HG03342 (cell line): Measurements from ENCODE around the gene MYL5.
"Not testable (repeated sequence)": the region's sequence is repeated elsewhere in the genome, so short reads cannot be mapped to it uniquely, and the experiment has no call there.

Experiments
- ATAC-seq: cut with Tn5 transposase; IDR thresholded peaks from one replicate; pipeline ENCODE4 v1.9.1; 2021; ENCODE audit warnings: mild to moderate bottlenecking, moderate library complexity; ENCODE audit not compliant: unreplicated experiment

The MYL5 gene

GRCh38 chr4:704198-704891 is 30.0 kb downstream of the MYL5 start:
- no peak for ATAC-seq

GRCh38 chr4:704971-705277 is 30.6 kb downstream of the MYL5 start:
- ATAC-seq, result no peak

DNA sequence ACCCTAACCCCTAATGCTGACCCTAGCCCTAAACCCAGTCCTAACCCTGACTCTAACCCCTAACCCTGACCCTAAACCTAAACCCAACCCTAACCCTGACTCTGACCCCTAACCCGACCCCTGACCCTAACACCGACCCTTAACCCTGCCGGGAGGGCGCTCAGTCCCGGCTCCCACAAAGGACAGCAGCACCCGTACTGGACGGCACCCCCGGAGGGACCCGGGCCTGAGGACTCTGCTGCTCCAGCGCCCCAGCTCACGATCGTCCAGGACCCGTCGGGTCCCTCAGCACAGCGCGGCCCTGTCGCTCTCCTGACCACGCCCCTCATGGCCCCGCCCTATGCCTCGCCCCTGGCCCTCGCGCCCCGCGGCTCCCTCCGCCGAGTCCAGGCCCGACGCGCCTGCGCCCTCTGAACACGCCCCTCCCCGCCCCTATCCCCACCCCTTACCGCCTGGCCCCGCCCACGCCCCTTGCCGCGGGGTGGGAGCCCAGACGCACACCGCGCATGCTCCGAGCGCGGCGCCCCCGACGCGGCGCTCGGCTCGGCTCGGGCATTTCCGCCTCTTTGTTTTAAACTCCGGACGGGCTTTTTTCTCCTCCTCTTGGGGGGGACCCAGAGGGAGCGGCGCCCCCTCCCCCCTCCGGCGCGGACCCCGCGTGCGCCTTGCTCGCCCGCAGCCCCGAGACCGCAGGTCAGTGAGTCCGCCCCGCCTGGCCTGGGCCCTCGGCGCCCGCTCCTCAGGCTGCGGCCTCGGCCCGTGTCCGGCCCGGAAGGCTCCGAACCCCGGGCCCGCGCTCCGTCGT is 31.1 kb downstream of the MYL5 start, which contains the start of gene PCGF3:
Gene PCGF3 (plus strand): TSS at position 555 of the 805 bp plus-strand sequence. CDS start 27,849 bp downstream, outside the sequence.
- ATAC-seq, result peak; percentile 93

- ATAC-seq, result not testable (repeated sequence)
These were observed 31.8 kb downstream of the MYL5 start for GRCh38 chr4:706083-706633.

DNA sequence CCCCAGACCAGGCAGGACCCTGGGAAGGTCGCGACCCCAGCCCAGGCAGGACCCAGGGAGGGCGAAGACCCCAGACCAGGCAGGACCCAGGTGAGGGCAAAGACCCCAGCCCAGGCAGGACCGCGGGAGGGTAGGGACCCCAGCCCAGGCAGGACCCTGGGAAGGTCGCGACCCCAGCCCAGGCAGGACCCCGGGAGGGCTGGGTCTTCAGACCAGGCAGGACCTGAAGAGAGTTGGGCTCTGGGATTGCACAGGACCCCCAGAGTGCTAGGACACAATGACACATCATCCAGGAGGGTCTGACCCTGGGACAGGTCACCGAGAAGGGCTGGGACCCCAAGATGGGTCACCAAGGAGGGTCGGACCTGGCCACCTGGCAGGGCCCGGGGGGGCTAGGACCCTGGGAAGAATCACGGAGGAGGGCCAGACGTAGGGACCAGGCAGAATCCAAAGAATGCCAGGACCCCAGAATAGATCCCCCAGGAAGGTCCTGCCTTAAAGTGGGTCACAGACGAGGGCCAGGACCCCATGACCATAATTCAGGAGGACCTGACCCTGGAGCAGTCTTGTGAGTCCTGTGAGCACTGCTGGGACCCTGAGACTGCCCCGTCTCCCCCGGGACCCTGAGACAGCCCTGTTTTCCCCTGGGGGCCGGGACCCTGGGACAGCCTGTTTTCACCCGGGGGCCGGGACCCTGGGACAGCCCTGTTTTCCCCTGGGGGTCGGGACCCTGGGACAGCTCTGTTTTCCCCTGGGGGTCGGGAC is 32.7 kb downstream of the MYL5 start:
- ATAC-seq, result no peak

- ATAC-seq, result no peak
These were observed 33.7 kb downstream of the MYL5 start for GRCh38 chr4:707929-708630.

GRCh38 chr4:708631-708933 is 34.2 kb downstream of the MYL5 start:
- no peak for ATAC-seq

GRCh38 chr4:709348-709747 is 35.0 kb downstream of the MYL5 start:
- ATAC-seq, result no peak

DNA sequence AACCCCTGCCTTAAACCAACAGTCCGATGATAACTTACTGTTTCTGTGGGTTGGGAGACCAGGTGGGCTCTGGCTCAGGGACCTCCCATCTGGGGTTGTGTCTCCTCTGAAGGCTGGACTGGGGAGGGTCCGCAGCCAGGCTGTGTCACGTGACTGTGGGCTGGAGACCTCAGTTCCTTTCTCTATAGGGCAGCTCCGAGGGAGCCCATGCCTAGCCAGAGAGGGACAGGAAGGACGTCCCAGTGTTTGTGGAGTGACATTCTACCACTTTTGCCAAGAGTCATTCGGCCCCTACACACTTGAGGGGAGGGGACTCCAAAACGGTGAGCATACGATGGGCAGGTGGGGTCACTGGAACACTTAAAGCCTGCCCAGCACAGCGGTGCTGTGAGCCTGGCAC is 35.8 kb downstream of the MYL5 start:
- ATAC-seq, result no peak

DNA sequence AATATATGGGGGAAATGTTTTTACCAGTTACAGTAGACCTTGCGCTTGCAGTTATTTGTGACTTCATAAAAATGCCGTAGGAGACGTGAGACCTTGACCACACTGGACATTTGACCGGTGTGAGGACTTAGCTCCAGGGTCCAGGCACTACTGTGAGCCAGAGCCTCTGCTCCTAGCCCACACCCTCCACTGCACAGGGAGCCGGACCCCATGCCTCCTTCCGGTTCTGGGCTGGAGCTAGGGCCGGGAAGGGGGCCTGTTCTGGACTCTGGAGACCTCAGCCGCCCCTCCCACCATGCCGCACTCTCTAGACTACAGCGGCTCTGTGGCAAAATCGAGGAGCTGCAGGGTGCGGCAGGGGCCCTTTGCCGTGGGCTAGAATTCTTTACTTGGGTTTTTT is 36.6 kb downstream of the MYL5 start:
- no peak for ATAC-seq

DNA sequence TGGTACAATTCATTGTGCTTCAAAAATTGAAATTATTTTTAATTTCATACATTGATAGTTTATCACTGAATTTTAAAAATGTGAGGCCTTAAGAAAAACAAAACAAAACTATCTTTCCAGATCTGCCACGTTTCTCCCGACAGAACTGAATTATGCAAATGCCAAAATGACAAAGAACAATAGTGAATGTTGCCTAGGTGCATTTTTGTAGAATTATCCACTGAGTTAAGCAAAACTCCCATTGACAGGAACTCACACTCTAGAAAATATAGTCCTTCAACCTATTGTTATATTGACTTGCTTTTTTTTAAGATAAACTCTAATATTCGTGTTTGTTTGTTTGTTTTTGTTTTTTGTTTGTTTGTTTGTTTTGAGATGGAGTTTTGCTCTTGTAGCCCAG is 37.8 kb downstream of the MYL5 start:
- ATAC-seq, result no peak

- no peak for ATAC-seq
These were observed 38.7 kb downstream of the MYL5 start for GRCh38 chr4:712916-713632.

GRCh38 chr4:714087-714486 is 39.7 kb downstream of the MYL5 start:
- no peak for ATAC-seq

DNA sequence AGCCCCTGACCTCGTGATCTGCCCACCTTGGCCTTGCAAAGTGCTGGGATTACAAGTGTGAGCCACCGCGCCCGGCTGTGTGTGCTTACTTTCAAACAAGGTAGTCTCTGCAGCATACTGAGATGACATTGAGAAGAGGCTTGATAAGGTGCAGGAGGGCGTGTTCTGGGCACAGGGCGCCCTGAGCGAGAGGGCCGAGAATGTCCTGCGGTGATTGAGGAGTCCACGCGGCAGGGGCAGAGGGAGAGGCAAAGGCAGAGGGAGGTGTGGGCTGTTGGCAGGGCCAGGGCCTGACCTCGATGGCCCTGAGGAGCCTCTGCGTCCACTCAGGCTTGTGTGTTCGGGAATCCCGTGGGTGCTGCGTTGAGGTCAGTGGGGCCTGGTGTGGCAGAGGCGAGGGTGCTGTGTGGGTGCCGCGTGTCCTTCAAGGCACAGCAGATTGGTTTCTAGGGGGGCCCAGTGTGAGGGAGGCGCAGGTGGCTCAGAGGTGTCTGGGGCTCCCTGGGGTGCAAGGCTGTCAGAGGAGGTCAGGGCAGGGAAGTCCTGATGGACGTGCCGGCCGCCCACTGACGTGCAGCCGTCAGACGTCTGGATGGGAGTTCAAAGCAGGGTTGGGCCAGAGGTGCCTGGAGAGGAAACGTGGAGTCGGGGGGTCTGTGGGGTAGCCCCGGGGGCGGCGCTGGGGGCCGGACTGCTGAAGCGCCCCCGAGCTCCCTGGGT is 43.4 kb downstream of the MYL5 start:
- no peak for ATAC-seq

GRCh38 chr4:718460-718859 is 44.1 kb downstream of the MYL5 start:
- ATAC-seq, result no peak

DNA sequence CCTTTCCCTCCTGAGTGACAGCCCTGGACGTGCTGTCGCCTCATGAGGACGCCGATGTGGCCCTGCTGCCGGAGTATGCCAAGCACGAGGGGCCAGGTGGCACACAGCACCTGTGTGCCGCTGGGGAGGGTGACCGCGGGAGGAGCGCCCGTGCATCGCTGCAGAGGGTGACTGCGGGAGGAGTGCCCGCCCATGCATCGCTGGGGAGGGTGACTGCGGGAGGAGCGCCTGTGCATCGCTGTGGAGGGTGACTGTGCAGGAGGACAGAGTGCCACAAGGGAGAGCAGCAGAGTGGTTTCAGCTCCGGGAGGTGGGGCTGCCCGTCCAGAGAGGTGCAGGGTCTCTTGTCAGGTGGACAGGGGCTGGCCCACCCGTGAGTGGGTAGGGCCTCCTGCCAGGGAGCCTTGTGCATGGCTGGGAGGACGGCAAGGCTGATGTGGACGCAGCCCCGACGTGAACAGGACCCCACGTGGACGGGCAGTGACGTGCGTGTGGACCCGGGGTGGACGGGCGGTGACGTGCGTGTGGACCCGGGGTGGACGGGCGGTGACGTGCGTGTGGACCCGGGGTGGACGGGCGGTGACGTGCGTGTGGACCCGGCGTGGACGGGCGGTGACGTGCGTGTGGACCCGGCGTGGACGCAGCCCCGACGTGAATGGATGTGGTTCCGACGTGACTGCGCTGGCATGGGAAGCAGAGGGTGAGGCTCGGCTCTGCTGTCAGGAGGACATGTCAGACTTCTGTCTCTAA is 45.9 kb downstream of the MYL5 start:
- no peak for ATAC-seq

DNA sequence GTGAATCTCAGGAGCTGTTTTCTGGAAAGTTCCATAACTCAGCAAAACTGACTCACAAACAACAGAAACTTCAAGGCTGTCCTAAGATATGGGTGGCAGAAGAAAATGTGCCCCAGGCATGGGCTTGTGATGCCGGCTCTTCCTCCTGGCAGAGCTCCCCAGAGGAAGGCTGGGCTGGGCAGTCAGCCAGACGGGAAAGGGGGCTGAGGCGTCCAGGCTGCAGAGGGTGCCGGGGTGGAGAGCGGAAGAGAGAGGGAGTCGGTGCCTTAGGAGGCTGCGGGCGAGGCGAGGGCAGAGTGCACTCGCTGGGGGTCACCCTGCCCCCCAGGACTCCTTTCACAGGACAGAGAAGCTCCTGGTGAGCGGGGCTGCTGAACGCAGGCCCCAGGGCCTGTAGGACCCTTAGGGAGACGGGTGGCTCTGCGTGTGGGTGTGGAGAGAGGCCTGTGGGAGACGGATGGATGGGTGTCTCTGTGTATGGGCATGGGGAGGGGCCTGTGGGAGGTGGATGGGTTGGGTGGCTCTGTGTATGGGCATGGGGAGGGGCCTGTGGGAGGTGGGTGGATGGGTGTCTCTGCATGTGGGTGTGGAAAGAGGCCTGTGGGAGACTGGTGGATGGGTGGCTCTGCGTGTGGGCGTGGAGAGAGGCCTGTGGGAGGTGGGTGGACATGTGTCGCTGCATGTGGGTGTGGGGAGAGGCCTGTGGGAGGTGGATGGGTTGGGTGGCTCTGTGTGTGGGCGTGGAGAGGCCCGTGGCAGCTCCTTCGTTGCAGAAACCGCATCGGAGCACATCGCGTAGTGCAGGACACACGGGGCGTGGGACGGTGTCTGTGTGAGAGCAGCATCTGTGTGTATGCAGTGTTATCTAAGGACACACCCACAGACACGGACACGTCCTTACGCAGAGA is 47.2 kb downstream of the MYL5 start:
- ATAC-seq, result no peak

DNA sequence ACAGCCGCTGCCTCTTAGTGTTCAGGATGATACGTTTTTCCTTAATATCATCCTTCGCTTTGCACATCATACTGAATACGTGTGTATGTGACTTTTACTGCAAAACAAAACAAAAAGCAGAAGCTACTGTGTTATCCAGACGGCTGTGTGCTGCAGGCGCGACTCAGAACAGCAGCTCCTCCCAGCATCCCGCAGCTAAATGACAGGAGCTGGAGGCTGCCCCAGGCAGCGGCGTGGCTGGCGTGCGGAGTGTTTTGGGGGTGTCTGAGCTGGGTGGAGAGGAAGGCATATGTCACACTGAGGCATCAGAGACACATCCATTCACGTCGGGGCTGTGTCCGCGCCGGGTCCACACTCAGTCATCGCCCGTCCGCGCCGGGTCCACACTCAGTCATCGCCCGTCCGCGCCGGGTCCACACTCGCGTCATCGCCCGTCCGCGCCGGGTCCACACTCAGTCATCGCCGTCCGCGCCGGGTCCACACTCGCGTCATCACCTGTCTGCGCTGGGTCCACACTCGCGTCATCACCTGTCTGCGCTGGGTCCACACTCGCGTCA is 47.9 kb downstream of the MYL5 start:
- no peak for ATAC-seq
